OCI-LY7 (cell line): ENCODE results near the gene BRICD5. TPM values are rescaled to one million over a fixed set of nuclear protein-coding genes. Genes with fewer than 3 reads are reported as not detected.

ENCODE experiments used
- BruUV-seq: library from RNA; stranded (reverse); fragments of 400-500 nt; replicated peaks from 2 replicates; lab custom pipeline; 2021; lab: Mats Ljungman, UMichigan
- CTCF ChIA-PET: fragments of 300-600 bp; sonication (Branson Sonifier 250); formaldehyde crosslinking; loops from one replicate; lab custom pipeline; 2022; ENCODE audit warnings: antibody characterized with exemption; ENCODE audit not compliant: unreplicated experiment; lab: Charles Lee
- POLR2A ChIA-PET: fragments of 300-600 bp; sonication (Branson Sonifier 250); formaldehyde crosslinking; loops from one replicate; lab custom pipeline; 2022; ENCODE audit warnings: antibody characterized with exemption; lab: Charles Lee
- DNase-seq: peaks from one replicate; pipeline ENCODE4 v3.0.0-alpha.2; 2015; ENCODE audit warnings: low spot score
- H2AFZ ChIP-seq: fragments of 200-600 bp; sonication (generic), shearing (Covaris generic); 2 replicates; pipeline ENCODE4 v1.6.1; 2014; ENCODE audit warnings: mild to moderate bottlenecking, antibody characterized with exemption, low read length, moderate library complexity
- H3K27ac ChIP-seq: fragments of 200-600 bp; sonication (generic); 2 replicates; pipeline ENCODE4 v1.5.1; 2014; ENCODE audit warnings: mixed run types, low read depth, mild to moderate bottlenecking, moderate library complexity, low read length, inconsistent platforms; ENCODE audit not compliant: poor library complexity, severe bottlenecking
- H3K36me3 ChIP-seq: fragments of 200-600 bp; sonication (generic); 2 replicates; pipeline ENCODE4 v1.6.1; 2014; ENCODE audit warnings: mild to moderate bottlenecking, antibody characterized with exemption, low read length, moderate library complexity, mixed read lengths; ENCODE audit not compliant: insufficient read depth
- H3K4me1 ChIP-seq: fragments of 200-600 bp; sonication (generic); 2 replicates; pipeline ENCODE4 v1.5.1; 2014; ENCODE audit warnings: mild to moderate bottlenecking, low read length; ENCODE audit not compliant: insufficient read depth, poor library complexity, severe bottlenecking
- H3K4me2 ChIP-seq: fragments of 200-600 bp; sonication (generic); 2 replicates; pipeline ENCODE4 v1.6.1; 2014; ENCODE audit warnings: mild to moderate bottlenecking, low read length
- H3K4me3 ChIP-seq: fragments of 200-600 bp; sonication (generic); 2 replicates; pipeline ENCODE4 v1.5.1; 2014; ENCODE audit warnings: mild to moderate bottlenecking, low read depth, low read length; ENCODE audit not compliant: poor library complexity, severe bottlenecking
- H3K79me2 ChIP-seq: fragments of 200-600 bp; sonication (generic); 2 replicates; pipeline ENCODE4 v1.6.1; 2016; ENCODE audit warnings: low read depth, mild to moderate bottlenecking, low read length, moderate library complexity, mixed read lengths; ENCODE audit not compliant: insufficient read depth
- H3K9me2 ChIP-seq: fragments of 200-600 bp; sonication (generic); 2 replicates; pipeline ENCODE4 v1.6.1; 2016; ENCODE audit warnings: mild to moderate bottlenecking, low read length, mixed read lengths; ENCODE audit not compliant: insufficient read depth
- H3K9me3 ChIP-seq: fragments of 200-600 bp; sonication (generic); 2 replicates; pipeline ENCODE4 v1.6.1; 2014; ENCODE audit warnings: mild to moderate bottlenecking, mixed run types, low read length, mixed read lengths
- H4K20me1 ChIP-seq: fragments of 200-600 bp; sonication (generic); 2 replicates; pipeline ENCODE4 v1.6.1; 2014; ENCODE audit warnings: mild to moderate bottlenecking, antibody characterized with exemption, low read length, moderate library complexity, mixed read lengths; ENCODE audit not compliant: insufficient read depth
- EZH2phosphoT487 ChIP-seq: fragments of 200-600 bp; sonication (generic); IDR thresholded peaks from 2 replicates; pipeline ENCODE4 v1.6.1; 2018; ENCODE audit warnings: low read depth, borderline replicate concordance, mild to moderate bottlenecking, mixed run types, antibody characterized with exemption, low read length, moderate library complexity, mixed read lengths
- intact Hi-C: fragments of 100-400 bp; cut with micrococcal nuclease; formaldehyde crosslinking; loops from one replicate; pipeline ENCODE4 v1.10.0; 2022; ENCODE audit not compliant: unreplicated experiment
- total RNA-seq, 2 experiments: library from RNA; depleted of rRNA in 1 of 2; stranded (reverse); fragments of >200 nt in 1 of 2; shearing (Covaris generic) in 1 of 2; gene quantifications; 2 replicates each; pipeline ENCODE4 v1.2.3, GENCODE V29; 2014 to 2022
- TF ChIP-seq, protein P1 (sequence below): fragments of 200-600 bp; sonication (generic); conservative IDR thresholded peaks from 2 replicates; pipeline ENCODE4 v1.5.1; 2014; ENCODE audit warnings: mild to moderate bottlenecking, antibody characterized with exemption, low read length, moderate library complexity, mixed read lengths

The BRICD5 gene
- total RNA-seq, 2 experiments from 2014 or later: 30.4 to 31.7 TPM

DNA sequence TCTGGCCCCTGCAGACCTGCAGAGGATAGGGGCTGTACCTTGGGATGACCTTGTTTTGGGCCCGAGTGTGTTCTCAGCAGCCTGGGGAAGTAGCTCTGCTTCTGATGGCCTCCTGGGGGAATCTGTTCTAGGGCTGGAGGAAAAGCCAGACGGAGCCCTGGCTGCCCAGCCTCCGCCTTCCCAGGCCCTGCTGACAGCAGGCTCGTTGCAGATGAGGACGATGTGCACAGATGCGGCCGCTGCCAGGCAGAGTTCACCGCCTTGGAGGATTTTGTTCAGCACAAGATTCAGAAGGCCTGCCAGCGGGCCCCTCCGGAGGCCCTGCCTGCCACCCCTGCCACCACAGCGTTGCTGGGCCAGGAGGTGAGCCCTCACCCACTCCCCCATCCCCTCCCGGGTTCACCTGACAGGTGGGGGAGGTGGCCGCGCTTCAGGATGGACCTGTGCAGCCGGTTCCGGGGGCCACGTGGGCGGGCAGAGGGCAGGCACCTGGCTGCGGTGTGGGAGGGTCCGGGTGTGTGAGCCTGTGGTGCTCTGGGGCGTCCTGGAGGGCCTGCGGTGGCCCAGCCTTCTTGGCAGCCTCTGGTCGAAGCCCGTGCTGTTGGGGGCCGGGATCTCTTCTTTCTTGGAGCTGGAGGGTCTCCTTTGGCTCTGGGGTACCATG is 17.6 kb upstream of the BRICD5 start:
- POLR2A ChIA-PET: no interaction called here
- CTCF ChIA-PET: no interaction called here

DNA sequence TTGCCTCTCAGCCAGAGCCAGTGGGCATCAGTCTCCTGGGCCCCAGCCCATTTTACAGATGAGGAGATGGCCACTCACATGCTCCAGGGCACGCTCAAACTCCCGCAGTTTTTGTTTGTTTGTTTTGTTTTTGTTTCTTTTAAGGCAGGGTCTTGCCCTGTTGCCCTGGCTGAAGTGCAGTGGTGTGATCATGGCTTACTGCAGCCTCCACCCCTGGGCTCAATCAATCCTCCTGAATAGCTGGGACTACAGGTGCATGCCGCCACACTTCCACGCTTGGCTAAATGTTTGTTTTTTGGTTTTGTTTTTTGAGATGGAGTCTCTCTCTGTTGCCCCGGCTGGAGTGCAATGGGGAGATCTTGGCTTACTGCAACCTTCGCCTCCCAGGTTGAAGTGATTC is 16.3 kb upstream of the BRICD5 start:
- Histone ChIP-seq H3K79me2 (peaks cover 32% of the 10 kb centered on the region), H3K4me2 (no peak overlapping the region), H3K9me3 (no peaks in the 10 kb centered on the region), H3K9me2 (no peaks in the 10 kb centered on the region), H3K4me1 (peaks cover 10% of the 10 kb centered on the region), H4K20me1 (0 out of 2 replicates have a peak, but pooled peaks cover 3% of the 10 kb centered on the region), H3K27ac (no peak overlapping the region), H3K4me3 (no peak overlapping the region), H2AFZ (no peak overlapping the region), H3K36me3 (peaks cover 41% of the 10 kb centered on the region)
- TF ChIP-seq, protein P1, sequence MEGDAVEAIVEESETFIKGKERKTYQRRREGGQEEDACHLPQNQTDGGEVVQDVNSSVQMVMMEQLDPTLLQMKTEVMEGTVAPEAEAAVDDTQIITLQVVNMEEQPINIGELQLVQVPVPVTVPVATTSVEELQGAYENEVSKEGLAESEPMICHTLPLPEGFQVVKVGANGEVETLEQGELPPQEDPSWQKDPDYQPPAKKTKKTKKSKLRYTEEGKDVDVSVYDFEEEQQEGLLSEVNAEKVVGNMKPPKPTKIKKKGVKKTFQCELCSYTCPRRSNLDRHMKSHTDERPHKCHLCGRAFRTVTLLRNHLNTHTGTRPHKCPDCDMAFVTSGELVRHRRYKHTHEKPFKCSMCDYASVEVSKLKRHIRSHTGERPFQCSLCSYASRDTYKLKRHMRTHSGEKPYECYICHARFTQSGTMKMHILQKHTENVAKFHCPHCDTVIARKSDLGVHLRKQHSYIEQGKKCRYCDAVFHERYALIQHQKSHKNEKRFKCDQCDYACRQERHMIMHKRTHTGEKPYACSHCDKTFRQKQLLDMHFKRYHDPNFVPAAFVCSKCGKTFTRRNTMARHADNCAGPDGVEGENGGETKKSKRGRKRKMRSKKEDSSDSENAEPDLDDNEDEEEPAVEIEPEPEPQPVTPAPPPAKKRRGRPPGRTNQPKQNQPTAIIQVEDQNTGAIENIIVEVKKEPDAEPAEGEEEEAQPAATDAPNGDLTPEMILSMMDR: no peak
- TF ChIP-seq EZH2phosphoT487: no peak
- CTCF ChIA-PET: interaction anchor here (0.5 kb wide), 1 partner anchor 293 kb away, joined by 4 read pairs; no protein-coding TSS in a partner anchor
- no TSS peak for BruUV-seq
- intact Hi-C loops: no loop called here
- POLR2A ChIA-PET: no interaction called here
- no peak for DNase-seq

More for the DNA sequence above, 17.6 kb upstream of the BRICD5 start:
- no peak for TF ChIP-seq EZH2phosphoT487
- TF ChIP-seq, protein P1: no peak
- peaks cover 47% of the 10 kb centered on the region for H3K36me3 ChIP-seq
- no peak overlapping the region for H3K4me2 ChIP-seq
- H3K4me1 ChIP-seq: peaks cover 10% of the 10 kb centered on the region
- no peak for DNase-seq
- intact Hi-C loops: no loop called here
- no peaks in the 10 kb centered on the region for H3K9me2 ChIP-seq
- no peak overlapping the region for H3K27ac ChIP-seq
- no peak overlapping the region for H2AFZ ChIP-seq
- no peaks in the 10 kb centered on the region for H3K9me3 ChIP-seq
- no peak overlapping the region for H3K4me3 ChIP-seq
- BruUV-seq: no TSS peak
- peaks cover 32% of the 10 kb centered on the region for H3K79me2 ChIP-seq
- H4K20me1 ChIP-seq: 0 out of 2 replicates have a peak, but pooled peaks cover 3% of the 10 kb centered on the region

- peaks cover 41% of the 10 kb centered on the region for H3K36me3 ChIP-seq
- no peak overlapping the region for H2AFZ ChIP-seq
- H4K20me1 ChIP-seq: 0 out of 2 replicates have a peak, but pooled peaks cover 3% of the 10 kb centered on the region
- H3K9me2 ChIP-seq: no peaks in the 10 kb centered on the region
- no peak overlapping the region for H3K4me2 ChIP-seq
- peaks cover 32% of the 10 kb centered on the region for H3K79me2 ChIP-seq
- H3K4me3 ChIP-seq: no peak overlapping the region
- DNase-seq: no peak
- BruUV-seq: no TSS peak
- ChIA-PET POLR2A (no interaction called here), CTCF (interaction anchor here (0.5 kb wide), 1 partner anchor 294 kb away, joined by 4 read pairs; no protein-coding TSS in a partner anchor)
- H3K4me1 ChIP-seq: peaks cover 10% of the 10 kb centered on the region
- no peaks in the 10 kb centered on the region for H3K9me3 ChIP-seq
- TF ChIP-seq, protein P1: no peak
- TF ChIP-seq EZH2phosphoT487: no peak
- intact Hi-C loops: no loop called here
- no peak overlapping the region for H3K27ac ChIP-seq
Measured at GRCh38 chr16:2226245-2226793, 15.7 kb upstream of the BRICD5 start.
